GM12878 (cell line): Measurements from ENCODE around the gene ERICH2. TPM values are rescaled to one million over a fixed set of nuclear protein-coding genes. Genes with fewer than 3 reads are reported as not detected.

ENCODE experiments used
- CTCF ChIP-seq, 3 experiments: IDR thresholded peaks in 2 of 3; conservative IDR thresholded peaks in 1 of 3; 2 replicates each; pipeline ENCODE4 v1.5.1; 2011; ENCODE audit warnings: low read depth in 3 of 3, low read length in 3 of 3, mild to moderate bottlenecking in 3 of 3, control low read depth in 2 of 3, moderate library complexity in 2 of 3, inconsistent platforms in 1 of 3, mixed read lengths in 1 of 3; ENCODE audit not compliant: control insufficient read depth in 2 of 3, insufficient read depth in 1 of 3; ENCODE audit errors: extremely low read depth in 1 of 3
- DPF2 ChIP-seq: fragments of 450-650 bp; IDR thresholded peaks from 2 replicates; pipeline ENCODE4 v1.6.1; 2017; ENCODE audit warnings: mild to moderate bottlenecking
- EGR1 ChIP-seq, 2 experiments: IDR thresholded peaks; 1 replicate in 1 of 2; 2 replicates in 1 of 2; pipeline ENCODE4 v1.6.1; 2011 to 2012; ENCODE audit warnings: low read depth in 2 of 2, low read length in 2 of 2, borderline replicate concordance in 1 of 2, mild to moderate bottlenecking in 1 of 2, moderate library complexity in 1 of 2
- LARP7 ChIP-seq: fragments of 450-650 bp; IDR thresholded peaks from 2 replicates; pipeline ENCODE4 v1.6.1; 2017; ENCODE audit warnings: mild to moderate bottlenecking
- MTA3 ChIP-seq: IDR thresholded peaks from 2 replicates; pipeline ENCODE4 v1.6.1; 2012; ENCODE audit warnings: low read length, inconsistent platforms, borderline replicate concordance
- SIX5 ChIP-seq: IDR thresholded peaks from 2 replicates; pipeline ENCODE4 v1.6.1; 2011; ENCODE audit warnings: mild to moderate bottlenecking, low read depth, low read length, moderate library complexity; ENCODE audit not compliant: severe bottlenecking
- STAT3 ChIP-seq: IDR thresholded peaks from 2 replicates; pipeline ENCODE4 v1.6.1; 2011; ENCODE audit warnings: low read depth, low read length, improper control_type of control experiment
- ZNF592 ChIP-seq: fragments of 450-650 bp; IDR thresholded peaks from 2 replicates; pipeline ENCODE4 v1.6.1; 2017; ENCODE audit warnings: mild to moderate bottlenecking, moderate library complexity
- polyA plus RNA-seq, 11 experiments: library from polyadenylated mRNA; depleted of rRNA in 4 of 11; unstranded in 6 of 11; stranded (reverse) in 5 of 11; fragments of >200 nt; fragmentation: Nextera tagmentation in 4 of 11; fragmentation: Illumina TruSeq in 1 of 11; extraction: Ambion mirVana in 4 of 11; extraction: Trizol in 1 of 11; gene quantifications; 1 replicate in 1 of 11; 2 replicates in 10 of 11; pipeline versions ENCODE4 v1.2.1 to v1.2.3, GENCODE V29; 2011 to 2016; ENCODE audit warnings: inconsistent platforms in 2 of 11, missing spikeins in 2 of 11, low read depth in 1 of 11
- total RNA-seq, 4 experiments: library from RNA; depleted of rRNA in 3 of 4; stranded (reverse); fragments of >200 nt in 3 of 4; fragmentation: Illumina TruSeq in 1 of 4; extraction: Trizol in 1 of 4; gene quantifications; 2 replicates each; pipeline versions ENCODE4 v1.2.1 to v1.2.3, GENCODE V29; 2013 to 2021

ERICH2 gene
- total and polyA plus RNA-seq, 10 of the 15 experiments (the other 5 are each of a cell fraction or from before 2014, with no cell fraction given) = not detected

GRCh38 chr2:170828533-170828916 lies 58.3 kb downstream of the ERICH2 start (continued):
- TF ChIP-seq CTCF (IDR thresholded peaks at IDR 0.05 in 2 of 3, conservative IDR thresholded peaks at IDR 0.05 in 1 of 3; ENCODE audit: control insufficient read depth in 2 of 3, extremely low read depth in 1 of 3, insufficient read depth in 1 of 3, low read depth in 3 of 3, low read length in 3 of 3) (no peak), EGR1 (IDR thresholded peaks at IDR 0.05; ENCODE audit: borderline replicate concordance in 1 of 2, low read depth in 2 of 2, low read length in 2 of 2) (no peak), SIX5 (no peak), LARP7 (no peak), MTA3 (no peak), ZNF592 (no peak), STAT3 (no peak), DPF2 (no peak)
